Thyroid gland (tissue), 4 donors: ENCODE results near the gene AKT1.

Source experiments
- POLR2A ChIP-seq, 2 donors: fragments of 450-650 bp; IDR thresholded peaks; one replicate each; pipeline ENCODE4 v1.6.1; 2017; ENCODE audit warnings: antibody characterized with exemption in 2 of 2, mild to moderate bottlenecking in 2 of 2, moderate library complexity in 1 of 2
- TF ChIP-seq, protein P1 (sequence below), 6 experiments: fragments of 200-600 bp in 3 of 6; fragments of 450-650 bp in 3 of 6; sonication (generic) in 3 of 6; IDR thresholded peaks; one replicate each; pipeline ENCODE4 v1.5.1; 2016 to 2019; ENCODE audit warnings: antibody characterized with exemption in 6 of 6, mild to moderate bottlenecking in 2 of 6, inconsistent platforms in 1 of 6, moderate library complexity in 1 of 6

DNA sequence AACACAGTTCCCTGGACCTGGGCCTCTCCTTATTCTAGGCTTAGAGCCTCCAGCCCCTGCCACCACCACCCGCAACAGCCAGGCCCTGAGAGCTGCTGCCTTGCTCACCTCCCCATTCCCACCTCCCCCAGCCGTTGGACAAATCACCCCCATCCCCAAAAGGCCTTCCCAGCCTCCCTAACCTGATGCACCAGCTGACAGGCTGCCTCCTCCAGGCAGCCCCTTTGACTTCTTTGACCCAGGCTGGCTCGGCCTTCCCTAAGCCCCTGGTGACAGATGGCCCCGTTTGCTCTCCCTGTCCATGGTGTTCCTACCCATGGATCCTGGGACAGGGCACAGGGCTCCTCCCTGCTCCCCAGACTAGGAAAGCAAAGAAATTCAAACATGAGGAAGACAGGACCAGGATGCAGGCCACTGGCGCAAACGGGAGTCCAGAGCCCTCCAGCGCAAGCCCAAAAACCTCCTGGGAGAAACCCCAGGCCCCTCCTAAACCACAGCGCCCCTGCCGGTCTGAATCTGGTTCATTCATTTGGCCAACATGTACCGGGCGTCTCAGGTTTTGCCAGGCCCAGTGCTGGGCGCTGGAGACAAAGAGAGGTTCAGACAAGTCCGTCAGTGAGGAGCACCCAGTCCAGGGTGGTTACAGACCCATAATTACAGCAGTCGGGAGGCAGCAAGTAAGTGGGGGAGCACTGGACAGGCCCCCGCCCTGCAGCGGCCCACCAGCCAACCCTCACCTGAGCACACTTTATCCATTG is 2.4 kb downstream of the AKT1 start:
- no peak for TF ChIP-seq POLR2A (IDR thresholded peaks at IDR 0.05)
- TF ChIP-seq, protein P1, sequence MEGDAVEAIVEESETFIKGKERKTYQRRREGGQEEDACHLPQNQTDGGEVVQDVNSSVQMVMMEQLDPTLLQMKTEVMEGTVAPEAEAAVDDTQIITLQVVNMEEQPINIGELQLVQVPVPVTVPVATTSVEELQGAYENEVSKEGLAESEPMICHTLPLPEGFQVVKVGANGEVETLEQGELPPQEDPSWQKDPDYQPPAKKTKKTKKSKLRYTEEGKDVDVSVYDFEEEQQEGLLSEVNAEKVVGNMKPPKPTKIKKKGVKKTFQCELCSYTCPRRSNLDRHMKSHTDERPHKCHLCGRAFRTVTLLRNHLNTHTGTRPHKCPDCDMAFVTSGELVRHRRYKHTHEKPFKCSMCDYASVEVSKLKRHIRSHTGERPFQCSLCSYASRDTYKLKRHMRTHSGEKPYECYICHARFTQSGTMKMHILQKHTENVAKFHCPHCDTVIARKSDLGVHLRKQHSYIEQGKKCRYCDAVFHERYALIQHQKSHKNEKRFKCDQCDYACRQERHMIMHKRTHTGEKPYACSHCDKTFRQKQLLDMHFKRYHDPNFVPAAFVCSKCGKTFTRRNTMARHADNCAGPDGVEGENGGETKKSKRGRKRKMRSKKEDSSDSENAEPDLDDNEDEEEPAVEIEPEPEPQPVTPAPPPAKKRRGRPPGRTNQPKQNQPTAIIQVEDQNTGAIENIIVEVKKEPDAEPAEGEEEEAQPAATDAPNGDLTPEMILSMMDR (IDR thresholded peaks at IDR 0.05): no peak
